HG03354 (cell line): ENCODE data around the gene SHKBP1.

Experiments used
- ATAC-seq: cut with Tn5 transposase; IDR thresholded peaks from one replicate; pipeline ENCODE4 v1.9.1; 2021; ENCODE audit warnings: mild to moderate bottlenecking; ENCODE audit not compliant: unreplicated experiment, poor library complexity, severe bottlenecking

SHKBP1 gene

DNA sequence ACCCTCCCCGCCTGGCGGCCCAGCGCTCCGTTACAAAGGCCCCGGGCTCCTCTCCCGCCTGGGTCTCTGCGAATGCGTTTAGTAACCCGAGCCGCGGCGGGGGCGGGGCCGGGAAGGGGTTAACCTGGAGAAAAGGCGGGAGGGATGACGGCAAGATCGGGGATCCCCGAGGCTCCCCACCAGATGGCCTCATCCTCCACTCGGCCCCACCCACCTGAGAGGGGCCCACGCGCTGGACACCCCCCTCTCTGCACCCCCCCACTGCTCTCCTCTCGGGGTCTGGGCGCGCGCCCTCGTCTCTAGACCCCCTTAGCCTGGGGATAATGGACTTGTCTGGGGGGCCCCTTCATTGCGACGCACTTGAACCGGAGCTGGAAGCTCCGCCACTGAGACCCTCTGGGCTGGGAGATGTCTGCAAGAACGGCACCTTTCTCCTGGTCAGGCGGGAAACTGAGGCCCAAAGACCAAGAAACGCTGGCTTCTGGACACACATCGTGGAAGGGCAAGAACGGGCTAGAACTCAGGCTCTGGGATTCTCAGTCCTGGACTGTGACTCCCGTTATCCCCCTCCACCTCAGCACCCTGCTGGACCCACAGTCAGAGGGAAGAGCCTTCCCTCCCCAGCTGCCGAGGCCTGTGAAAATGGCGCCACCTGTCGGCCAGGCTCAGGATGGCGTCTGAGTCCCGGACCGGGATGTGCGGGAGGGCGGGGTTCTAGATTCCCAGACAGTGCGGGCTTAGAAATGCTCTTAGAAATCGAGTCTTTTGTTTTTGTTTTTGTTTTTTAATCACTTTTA, 21.6 kb downstream of the SHKBP1 start:
- ATAC-seq: no peak

DNA sequence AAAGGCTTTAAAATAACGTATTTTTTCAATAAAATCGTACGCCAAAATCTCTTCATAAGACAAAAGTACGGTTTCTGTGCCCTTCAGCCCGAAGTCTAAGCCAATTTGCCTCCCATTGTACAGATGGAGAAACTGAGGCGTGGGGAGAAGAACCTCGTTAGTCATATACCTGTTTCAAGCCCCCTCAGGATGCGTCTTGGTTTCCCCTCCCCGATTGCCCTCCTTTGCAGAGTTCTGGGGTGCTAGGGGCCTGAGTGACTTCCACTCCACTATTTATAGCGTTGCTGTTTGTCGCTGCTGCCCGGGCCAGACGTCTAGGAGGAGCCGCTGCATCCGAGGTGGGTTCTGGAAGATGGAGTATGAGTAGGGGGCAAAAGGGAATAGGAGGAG, 22.2 kb downstream of the SHKBP1 start:
- no peak for ATAC-seq

DNA sequence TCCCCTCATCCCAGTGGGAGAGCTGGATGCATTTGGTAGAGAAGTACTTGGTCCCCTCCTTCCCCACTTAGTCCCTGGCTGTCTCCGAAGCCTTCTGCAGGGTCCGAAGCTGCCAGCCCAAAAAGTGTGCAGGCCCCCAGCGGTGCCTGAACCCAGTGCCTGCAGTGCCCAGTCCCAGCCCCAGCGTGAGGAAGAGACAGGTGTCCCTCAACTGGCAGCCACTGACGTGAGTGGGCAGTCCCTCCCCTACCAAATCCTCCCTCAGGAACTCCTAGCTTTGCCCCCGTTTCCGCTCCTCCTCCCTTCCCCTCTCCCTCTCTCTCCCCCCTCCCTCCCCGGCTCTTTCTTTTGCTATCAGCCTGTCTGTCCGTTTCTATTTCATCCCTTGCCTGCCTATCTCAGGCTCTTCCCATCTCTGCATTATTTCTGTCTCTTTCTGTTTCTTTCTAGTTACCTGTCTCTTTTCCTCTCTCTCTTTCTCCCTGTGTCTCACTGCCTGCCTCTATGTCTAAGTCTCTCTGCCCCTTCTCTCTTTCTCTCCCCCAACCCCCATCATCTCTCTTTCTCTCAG, 22.7 kb downstream of the SHKBP1 start:
- no peak for ATAC-seq

DNA sequence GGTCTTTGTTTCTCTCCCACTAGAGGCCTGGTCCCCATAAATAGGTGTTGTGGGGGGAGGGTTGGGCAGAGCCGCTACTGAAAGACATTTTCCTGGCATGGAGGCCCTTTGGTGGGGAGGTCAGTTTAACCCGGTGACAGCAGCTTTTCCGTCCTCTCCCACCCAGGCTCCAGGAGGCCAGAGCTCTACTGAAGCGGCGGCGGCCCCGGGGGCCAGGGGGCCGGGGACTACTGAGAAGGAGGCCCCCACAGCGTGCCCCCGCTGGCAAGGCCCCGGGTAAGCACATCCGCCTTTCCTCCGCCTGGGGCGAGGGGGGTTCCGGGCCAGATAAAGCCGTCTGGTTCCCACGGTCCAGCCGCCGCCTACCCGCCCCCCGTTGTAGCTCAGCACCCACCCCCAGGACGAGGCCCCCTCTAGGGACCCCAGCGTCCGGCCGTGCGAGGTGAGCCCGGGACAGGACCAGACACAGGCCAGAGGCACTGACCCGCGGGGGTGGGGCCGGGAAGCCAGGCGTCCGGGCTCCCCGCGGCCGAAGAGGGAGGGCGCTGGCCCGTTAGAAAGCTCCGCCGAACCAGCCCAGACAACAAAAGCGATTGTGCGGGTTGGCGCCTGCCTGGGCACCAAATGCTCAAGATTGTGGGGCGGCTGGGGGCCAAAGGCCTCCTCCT, 23.4 kb downstream of the SHKBP1 start:
- no peak for ATAC-seq

DNA sequence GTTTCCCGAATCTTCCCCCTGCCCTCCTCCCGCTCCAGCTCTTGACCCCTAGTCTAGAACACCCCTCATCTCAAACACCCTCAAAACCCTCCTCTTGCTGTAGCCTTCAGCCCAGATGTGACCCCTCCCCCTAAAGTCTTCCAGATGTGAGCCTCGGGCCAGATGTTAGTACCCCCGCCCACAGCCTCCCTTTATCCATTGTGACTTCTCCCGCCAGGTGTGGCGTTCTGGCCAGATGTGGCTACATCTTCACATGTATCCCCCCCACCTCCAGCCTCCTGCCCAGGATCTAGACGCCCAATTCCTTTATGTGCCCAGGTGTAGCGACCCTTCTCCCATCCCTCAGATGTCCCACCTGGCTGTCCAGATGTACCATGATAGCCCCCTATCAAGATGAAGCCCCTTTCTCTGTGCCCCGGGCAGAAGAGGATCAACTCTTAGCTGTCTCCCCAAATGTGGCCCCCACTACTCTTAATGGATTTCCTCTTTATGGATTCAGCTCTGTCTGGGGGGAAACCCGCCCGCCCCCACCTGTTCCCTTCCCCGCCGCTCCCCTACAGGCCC, 24.0 kb downstream of the SHKBP1 start:
- no peak for ATAC-seq

DNA sequence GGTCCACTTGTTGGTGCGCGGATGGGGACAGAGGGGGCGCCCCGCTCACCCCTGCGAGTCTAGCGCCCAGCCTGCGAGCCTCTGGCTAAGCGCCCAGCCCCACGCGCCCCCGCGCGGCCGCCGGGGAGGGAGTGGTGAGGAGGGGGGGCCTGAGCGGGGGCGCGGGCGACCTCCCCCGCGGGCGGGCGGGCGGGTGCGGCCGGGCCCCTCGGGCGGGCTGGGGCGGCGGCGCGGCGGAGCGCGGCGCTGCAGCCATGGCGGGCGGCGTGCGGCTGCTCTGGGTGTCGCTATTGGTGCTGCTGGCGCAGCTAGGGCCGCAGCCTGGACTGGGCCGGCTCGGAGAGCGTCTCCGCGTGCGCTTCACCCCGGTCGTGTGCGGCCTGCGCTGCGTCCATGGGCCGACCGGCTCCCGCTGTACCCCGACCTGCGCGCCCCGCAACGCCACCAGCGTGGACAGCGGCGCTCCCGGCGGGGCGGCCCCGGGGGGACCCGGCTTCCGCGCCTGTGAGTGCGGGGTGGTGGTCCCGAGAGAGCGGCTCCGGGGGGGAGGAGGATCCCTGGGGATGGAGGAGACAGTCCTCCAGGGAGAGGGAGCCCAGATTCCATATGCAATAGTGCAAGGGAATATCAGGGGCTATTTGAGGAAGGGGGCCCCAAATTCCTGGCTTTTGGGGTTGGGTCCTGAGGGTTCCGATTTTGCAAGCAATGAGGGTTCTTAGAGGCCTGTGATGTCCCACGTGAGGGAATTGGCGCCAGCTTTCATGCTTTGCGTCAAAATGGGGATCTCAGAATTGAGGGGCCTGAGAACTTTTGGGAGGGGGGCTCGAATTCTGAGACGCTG, 24.7 kb downstream of the SHKBP1 start, which contains the start of gene LTBP4:
TSS of gene LTBP4 (plus strand) at position 236 of the 841 bp plus-strand sequence. CDS start at position 255, 19 bp downstream.
- no peak for ATAC-seq

DNA sequence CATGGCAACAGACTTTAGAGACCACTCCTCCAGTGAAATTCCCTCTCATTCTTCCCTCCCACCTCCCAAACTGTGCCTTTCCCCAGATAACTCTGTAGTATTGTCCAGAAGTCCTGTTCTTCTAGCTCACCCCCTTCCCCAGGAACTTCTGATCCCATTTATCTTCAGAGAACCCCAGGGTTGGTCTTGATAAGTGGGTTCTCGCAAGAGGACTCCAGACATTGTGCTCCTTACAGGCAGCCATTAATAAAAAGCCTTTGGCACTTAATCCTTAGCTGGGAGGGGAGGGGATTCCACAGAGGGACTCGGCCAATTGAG, 26.4 kb downstream of the SHKBP1 start:
- ATAC-seq: no peak

DNA sequence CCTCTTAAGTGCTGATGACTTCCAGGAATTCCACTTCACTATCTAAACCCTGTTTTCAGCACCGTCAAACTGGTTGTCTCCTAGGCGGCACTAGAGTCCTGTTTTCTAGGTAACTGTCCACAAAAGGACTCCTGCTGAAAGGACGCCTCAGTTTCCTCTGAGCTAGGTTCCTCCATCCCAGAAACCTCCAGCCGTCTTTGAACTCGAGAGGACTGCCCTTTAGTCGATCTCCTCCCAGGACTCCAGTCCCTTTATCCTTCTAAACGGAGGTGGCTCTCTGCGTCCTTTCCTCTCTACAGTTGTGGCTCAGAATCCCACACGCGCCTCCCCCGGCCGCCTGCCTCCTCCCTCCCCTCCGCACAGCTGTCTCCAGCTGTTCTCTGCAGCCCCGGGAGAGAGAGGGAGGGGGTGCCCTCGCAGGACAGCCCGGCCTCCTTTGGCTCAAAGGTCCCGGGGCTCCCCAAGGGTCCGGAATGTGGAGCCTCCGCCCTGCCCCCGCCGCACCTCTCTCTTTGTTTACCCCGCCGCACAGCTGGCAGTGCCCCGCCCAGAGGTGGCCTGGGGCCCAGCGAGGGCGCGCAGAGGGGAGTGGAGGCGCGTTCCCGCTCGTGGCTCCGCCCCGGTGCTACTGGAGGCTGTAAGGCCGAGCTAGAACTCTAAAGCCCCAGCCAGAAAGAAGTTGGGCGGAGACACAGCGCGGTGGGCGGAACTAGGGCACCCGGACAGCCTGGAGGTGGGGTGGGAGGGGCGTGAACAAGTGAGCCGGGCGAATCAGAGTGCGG, 26.9 kb downstream of the SHKBP1 start:
- peak; percentile 79 for ATAC-seq

DNA sequence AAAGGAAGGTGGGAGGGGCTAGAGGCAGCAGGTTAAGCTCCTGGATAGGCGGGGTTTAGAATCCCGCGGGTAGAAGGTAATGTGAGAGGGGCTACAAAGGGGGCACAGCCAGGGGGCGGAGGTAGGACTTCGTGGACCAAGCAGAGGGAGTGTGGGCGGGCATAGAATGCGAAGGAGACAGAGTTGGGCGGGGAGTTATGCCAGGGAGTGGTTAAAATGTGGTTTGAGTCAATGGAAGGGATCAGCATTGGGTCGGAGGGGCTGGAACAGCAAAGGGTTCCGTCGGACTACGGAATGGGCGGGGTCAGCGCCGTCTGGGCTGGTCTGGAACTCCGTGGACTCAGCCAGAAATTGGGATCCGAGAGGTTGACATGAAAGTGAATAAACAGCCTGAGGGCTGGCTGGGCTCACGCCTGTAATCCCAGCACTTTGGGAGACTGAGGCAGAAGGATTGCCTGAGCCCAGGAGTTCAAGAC, 27.5 kb downstream of the SHKBP1 start:
- ATAC-seq: no peak

DNA sequence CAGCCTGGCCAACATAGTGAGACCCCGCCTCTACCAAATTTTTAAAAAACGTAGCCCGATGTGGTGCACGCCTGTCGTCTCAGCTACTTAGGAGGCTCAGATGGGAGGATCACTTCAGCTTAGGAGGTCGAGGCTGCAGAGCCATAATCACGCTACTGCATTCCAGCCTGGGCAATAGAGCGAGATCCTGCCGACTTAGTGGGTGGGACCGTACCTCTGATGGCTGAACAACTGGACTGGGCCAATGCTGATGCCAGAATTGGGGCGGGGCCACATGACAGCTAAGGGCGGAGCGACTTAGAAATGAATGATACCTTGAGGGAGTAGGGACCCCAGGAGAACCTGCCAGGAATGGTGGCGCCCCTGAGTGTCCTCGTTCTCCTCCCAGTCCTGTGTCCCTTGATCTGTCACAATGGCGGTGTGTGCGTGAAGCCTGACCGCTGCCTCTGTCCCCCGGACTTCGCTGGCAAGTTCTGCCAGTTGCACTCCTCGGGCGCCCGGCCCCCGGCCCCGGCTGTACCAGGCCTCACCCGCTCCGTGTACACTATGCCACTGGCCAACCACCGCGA, 28.1 kb downstream of the SHKBP1 start:
- no peak for ATAC-seq

DNA sequence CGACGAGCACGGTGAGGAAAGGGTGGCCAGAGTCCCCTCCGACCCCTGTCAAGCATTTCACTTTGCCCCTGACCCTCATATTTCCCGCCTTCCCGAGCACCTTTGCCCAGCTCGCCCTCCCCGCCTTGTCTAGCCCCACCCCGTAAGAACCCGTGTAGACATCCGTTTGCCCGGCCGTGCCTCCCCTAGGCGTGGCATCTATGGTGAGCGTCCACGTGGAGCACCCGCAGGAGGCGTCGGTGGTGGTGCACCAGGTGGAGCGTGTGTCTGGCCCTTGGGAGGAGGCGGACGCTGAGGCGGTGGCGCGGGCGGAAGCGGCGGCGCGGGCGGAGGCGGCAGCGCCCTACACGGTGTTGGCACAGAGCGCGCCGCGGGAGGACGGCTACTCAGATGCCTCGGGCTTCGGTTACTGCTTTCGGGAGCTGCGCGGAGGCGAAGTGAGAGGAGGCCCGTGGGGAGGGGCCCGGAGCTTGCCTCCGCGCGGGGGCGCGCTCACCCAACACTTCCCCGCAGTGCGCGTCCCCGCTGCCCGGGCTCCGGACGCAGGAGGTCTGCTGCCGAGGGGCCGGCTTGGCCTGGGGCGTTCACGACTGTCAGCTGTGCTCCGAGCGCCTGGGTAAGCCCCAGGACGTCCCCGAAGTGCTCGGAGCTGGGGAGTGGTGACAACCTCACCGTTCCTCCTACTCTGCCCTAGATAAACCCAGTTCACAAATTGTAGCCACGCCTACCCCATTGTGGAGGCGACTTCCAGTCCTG, 28.7 kb downstream of the SHKBP1 start:
- no peak for ATAC-seq

DNA sequence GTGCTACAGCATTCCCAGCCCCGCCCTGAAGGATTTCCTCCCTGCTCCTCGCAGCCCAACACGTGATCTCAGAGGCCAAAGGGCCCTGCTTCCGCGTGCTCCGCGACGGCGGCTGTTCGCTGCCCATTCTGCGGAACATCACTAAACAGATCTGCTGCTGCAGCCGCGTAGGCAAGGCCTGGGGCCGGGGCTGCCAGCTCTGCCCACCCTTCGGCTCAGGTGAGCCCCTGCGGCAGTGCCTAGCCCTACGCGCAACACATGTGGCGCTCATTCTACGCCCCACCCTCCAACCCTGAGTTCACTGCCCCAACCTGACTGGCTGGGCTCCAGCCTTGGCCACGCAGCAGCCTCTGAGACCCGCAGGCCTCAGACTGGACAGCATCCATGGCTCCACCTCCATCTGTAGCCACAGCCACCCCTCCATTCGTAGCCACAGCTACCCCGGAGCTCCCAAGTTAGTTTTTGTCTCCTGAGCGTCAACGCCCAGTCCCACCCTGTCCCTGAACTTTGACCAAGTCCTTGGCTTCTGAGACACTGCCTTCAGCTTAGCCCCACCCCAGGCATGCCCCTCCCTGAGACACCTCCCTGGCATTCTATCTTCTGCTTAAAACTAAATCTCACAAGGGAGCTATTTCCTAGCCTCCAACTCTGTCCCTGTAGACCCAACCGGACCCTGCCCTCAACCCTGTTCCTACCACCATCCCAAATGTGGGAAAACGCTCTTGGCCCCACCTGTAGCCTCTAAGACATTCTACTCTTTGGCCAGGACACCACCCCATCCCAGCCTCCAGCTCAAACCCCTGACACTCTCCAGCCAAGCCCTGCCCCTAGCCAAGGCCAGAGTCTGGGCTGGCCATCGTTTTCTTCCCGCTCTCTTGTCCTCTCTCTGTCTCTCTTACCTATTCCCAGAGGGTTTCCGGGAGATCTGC, 30.9 kb downstream of the SHKBP1 start:
- no peak for ATAC-seq

DNA sequence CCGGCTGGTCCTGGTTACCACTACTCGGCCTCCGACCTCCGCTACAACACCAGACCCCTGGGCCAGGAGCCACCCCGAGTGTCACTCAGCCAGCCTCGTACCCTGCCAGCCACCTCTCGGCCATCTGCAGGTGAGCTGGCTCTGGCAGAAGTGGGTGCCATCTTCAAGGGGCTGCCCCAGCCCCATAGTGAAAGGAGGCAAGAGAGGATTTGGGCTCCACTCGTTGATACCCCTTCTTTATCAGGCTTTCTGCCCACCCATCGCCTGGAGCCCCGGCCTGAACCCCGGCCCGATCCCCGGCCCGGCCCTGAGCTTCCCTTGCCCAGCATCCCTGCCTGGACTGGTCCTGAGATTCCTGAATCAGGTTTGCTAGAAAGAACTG, 31.6 kb downstream of the SHKBP1 start:
- no peak for ATAC-seq

DNA sequence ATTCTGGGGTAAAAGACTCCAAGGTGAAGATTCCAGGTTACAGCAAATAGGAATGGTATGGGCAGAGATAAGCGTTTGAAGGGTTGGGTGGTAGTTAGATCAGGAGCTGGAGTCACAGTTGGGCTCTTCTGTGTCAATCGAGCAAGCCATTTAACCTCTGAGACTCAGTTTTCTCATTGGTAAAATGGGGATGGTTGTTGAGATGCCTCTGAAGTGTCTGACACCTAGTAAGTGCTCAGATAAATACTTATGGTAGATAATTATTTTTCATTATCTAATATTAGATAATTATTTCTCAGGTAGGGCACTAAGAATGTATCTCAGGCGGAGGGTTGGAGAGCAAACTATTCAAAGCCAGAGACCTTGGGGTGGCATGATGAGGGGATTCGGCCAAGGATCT, 32.3 kb downstream of the SHKBP1 start:
- no peak for ATAC-seq

DNA sequence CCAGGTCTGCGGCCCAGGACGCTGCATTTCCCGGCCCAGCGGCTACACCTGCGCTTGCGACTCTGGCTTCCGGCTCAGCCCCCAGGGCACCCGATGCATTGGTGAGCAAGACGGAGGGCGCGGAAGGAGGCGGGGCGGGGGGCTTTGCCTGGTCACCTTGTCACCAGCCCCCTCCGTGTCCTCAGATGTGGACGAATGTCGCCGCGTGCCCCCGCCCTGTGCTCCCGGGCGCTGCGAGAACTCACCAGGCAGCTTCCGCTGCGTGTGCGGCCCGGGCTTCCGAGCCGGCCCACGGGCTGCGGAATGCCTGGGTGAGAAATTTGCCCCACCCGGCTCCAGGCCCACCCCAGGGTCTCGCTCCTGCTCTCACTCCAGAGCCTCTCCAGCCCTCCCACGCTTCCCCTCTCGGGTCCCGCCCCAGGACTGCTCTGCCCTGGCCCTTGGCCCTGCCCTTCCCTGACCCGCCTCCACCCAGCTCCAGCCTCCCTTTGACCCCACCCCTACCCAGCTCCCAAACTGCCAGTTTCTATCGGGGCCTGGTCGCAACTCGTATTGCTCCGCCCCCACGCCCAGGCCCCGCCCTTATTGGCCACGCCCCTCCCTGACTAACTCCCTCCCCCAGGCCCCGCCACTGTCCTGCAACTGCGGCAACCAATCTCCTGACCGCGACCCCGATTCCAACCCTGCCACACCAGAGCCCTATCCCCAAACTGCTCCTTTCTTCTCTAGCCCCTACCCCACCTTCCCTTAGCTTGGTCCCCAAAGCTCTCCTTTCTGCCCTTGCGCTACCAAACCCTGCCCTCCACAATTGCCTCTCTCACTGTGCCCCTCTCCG, 33.1 kb downstream of the SHKBP1 start:
- ATAC-seq: peak; percentile 51

DNA sequence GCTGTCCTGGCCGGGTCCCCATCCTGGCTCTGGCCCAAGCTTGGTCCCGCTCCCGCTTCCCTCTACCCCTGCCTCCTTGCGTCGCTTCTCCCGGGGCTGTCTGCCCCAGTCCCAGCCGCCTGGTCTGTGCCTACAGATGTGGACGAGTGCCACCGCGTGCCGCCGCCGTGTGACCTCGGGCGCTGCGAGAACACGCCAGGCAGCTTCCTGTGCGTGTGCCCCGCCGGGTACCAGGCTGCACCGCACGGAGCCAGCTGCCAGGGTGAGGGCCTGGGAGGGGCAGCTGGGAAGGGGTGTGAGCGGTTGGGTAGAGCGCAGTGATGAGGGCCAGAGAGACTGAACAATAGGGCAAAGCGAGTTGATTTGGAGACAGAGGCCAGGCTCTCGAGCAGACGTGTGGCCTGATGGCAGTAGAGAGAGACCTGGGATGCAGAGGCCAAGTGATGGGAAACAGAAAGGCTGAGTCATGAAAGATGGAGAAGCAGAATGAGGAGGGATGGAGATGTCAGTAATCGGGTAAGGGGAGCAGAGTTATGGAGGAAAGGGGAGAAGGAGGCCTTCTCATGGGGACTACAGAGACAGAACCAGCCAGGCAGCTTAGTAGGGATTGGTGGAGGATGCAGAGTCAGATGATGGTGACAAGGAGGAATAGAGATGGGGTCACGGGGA, 33.9 kb downstream of the SHKBP1 start:
- ATAC-seq: no peak
